A549 treated with Mapracorat at 1 μM for 4 hours (cell line): ENCODE results near the gene NDOR1. TPM values are rescaled to one million over a fixed set of nuclear protein-coding genes. Genes with fewer than 3 reads are reported as not detected.

Experiments
- total RNA-seq: library from RNA; stranded (reverse); fragments of 200-300 nt; extraction: Qiagen RNA extraction; gene quantifications from 5 replicates; pipeline ENCODE4 v1.2.3, GENCODE V29; 2022

NDOR1 gene
- total RNA-seq, 1 experiment from 2014 or later: 16.4 TPM

Other genes with a start within 250 kb of the NDOR1 start
- 0.44 to 0.61 TPM (median 0.47 TPM) in 4 of 5 replicates, not detected in the other for gene PTGDS, start 228.2 kb upstream of the NDOR1 start, total RNA-seq
- 0.07 to 0.24 TPM (median 0.10 TPM) in 5 replicates for gene LCNL1, start 222.7 kb upstream of the NDOR1 start, total RNA-seq
- 43.1 to 85.2 TPM (median 71.2 TPM) in 5 replicates for gene PAXX, start 213.3 kb upstream of the NDOR1 start, total RNA-seq
- gene CLIC3, start 209.1 kb upstream of the NDOR1 start, total RNA-seq: 2.4 to 5.5 TPM (median 4.9 TPM) in 5 replicates
- 19.0 to 29.4 TPM (median 26.7 TPM) in 5 replicates for gene ABCA2, start 177.5 kb upstream of the NDOR1 start, total RNA-seq
- 0.05 to 0.07 TPM (median 0.06 TPM) in 4 of 5 replicates, not detected in the other for gene FUT7, start 173.6 kb upstream of the NDOR1 start, total RNA-seq
- 40.8 to 96.8 TPM (median 80.5 TPM) in 5 replicates for gene NPDC1, start 159.5 kb upstream of the NDOR1 start, total RNA-seq
- 2.2 to 2.9 TPM (median 2.4 TPM) in 5 replicates for gene ENTPD2, start 151.6 kb upstream of the NDOR1 start, total RNA-seq
- 13.5 to 26.0 TPM (median 23.9 TPM) in 5 replicates for gene SAPCD2, start 135.1 kb upstream of the NDOR1 start, total RNA-seq
- 9.3 to 16.6 TPM (median 12.2 TPM) in 5 replicates for gene UAP1L1, start 128.2 kb upstream of the NDOR1 start, total RNA-seq
- 40.2 to 53.2 TPM (median 51.7 TPM) in 5 replicates for gene MAN1B1, start 118.7 kb upstream of the NDOR1 start, total RNA-seq
- gene DPP7, start 91.0 kb upstream of the NDOR1 start, total RNA-seq: 66.6 to 132 TPM (median 125 TPM) in 5 replicates
- 0.20 to 0.71 TPM (median 0.53 TPM) in 5 replicates for gene GRIN1, start 66.5 kb upstream of the NDOR1 start, total RNA-seq
- gene LRRC26, start 35.6 kb upstream of the NDOR1 start, total RNA-seq: 0.59 to 2.0 TPM (median 1.8 TPM) in 5 replicates
- gene TMEM210, start 33.6 kb upstream of the NDOR1 start, total RNA-seq: not detected in 5 replicates
- 23.4 to 36.8 TPM (median 34.5 TPM) in 5 replicates for gene ANAPC2, start 17.1 kb upstream of the NDOR1 start, total RNA-seq
- 103 to 151 TPM (median 139 TPM) in 5 replicates for gene SSNA1, start 17.0 kb upstream of the NDOR1 start, total RNA-seq
- gene TPRN, start 5.0 kb upstream of the NDOR1 start, total RNA-seq: 6.0 to 10.8 TPM (median 10.2 TPM) in 5 replicates
- 33.8 to 47.5 TPM (median 45.4 TPM) in 5 replicates for gene TMEM203, start 52 bp upstream of the NDOR1 start, total RNA-seq
- gene RNF208, start 16.5 kb downstream of the NDOR1 start, total RNA-seq: 1.1 to 2.1 TPM (median 1.8 TPM) in 5 replicates
- 2.5 to 5.4 TPM (median 4.8 TPM) in 5 replicates for gene CYSRT1, start 19.5 kb downstream of the NDOR1 start, total RNA-seq
- gene RNF224, start 21.8 kb downstream of the NDOR1 start, total RNA-seq: 0.07 to 0.44 TPM (median 0.31 TPM) in 5 replicates
- gene SLC34A3, start 25.2 kb downstream of the NDOR1 start, total RNA-seq: 0.08 to 0.28 TPM (median 0.09 TPM) in 3 of 5 replicates, not detected in the others
- 637 to 832 TPM (median 729 TPM) in 5 replicates for gene TUBB4B, start 35.6 kb downstream of the NDOR1 start, total RNA-seq
- not detected in 5 replicates for gene STPG3, start 45.6 kb downstream of the NDOR1 start, total RNA-seq
- gene NELFB, start 49.6 kb downstream of the NDOR1 start, total RNA-seq: 43.1 to 58.5 TPM (median 55.8 TPM) in 5 replicates
- gene TOR4A, start 72.0 kb downstream of the NDOR1 start, total RNA-seq: 17.1 to 29.0 TPM (median 26.7 TPM) in 5 replicates
- 2.4 to 5.6 TPM (median 4.3 TPM) in 5 replicates for gene NRARP, start 96.6 kb downstream of the NDOR1 start, total RNA-seq
- 4.0 to 6.6 TPM (median 6.0 TPM) in 5 replicates for gene EXD3, start 217.5 kb downstream of the NDOR1 start, total RNA-seq
- gene NOXA1, start 217.7 kb downstream of the NDOR1 start, total RNA-seq: 0.77 to 2.0 TPM (median 1.7 TPM) in 5 replicates
- 0.10 to 0.30 TPM (median 0.27 TPM) in 5 replicates for gene ENTPD8, start 235.7 kb downstream of the NDOR1 start, total RNA-seq